C4-2B (cell line): Measurements from ENCODE around the gene TRAFD1.

Experiments used
- CTCF ChIP-seq: fragments of 450-650 bp; conservative IDR thresholded peaks from 2 replicates; pipeline ENCODE4 v1.5.1; 2017; ENCODE audit warnings: mild to moderate bottlenecking
- ZFX ChIP-seq: fragments of 450-650 bp; IDR thresholded peaks from 2 replicates; pipeline ENCODE4 v1.6.1; 2017

- TF ChIP-seq CTCF (no peak), ZFX (no peak)
These were observed 45.0 kb downstream of the TRAFD1 start for GRCh38 chr12:112170376-112170775.
